K562 (cell line): ENCODE measurements around the gene CELF4. TPM values are rescaled to one million over a fixed set of nuclear protein-coding genes. Genes with fewer than 3 reads are reported as not detected.

Experiments
- ATAC-seq: fragments of 200-7000 bp; cut with Tn5 transposase; 3 replicates; pipeline ENCODE4 v1.9.1; 2020; ENCODE audit warnings: moderate library complexity
- BruUV-seq: library from RNA; stranded (reverse); fragments of 400-500 nt; replicated peaks from 2 replicates; lab custom pipeline; 2021; lab: Mats Ljungman, UMichigan
- CTCF ChIA-PET: fragments of 300-600 bp; formaldehyde crosslinking; extraction: SDS; loops from one replicate; lab custom pipeline; 2021; ENCODE audit warnings: low intra/inter-chr PET ratio; lab: Yijun Ruan, JAX
- POLR2A ChIA-PET: fragments of 300-600, 350-650 bp; sonication (Branson Sonifier 250); formaldehyde crosslinking; extraction: SDS; loops from one replicate; lab custom pipeline; 2021; ENCODE audit warnings: antibody characterized with exemption, inconsistent platforms; lab: Yijun Ruan, JAX
- DNase-seq, 4 experiments: peaks; one replicate each; pipeline versions ENCODE4 v3.0.0 to v3.0.0-alpha.2; 2011 to 2018; ENCODE audit warnings: low spot score in 3 of 4, mixed read lengths in 3 of 4; ENCODE audit errors: extremely low read depth in 1 of 4
- FAIRE-seq: peaks from 2 replicates; lab custom pipeline; 2011; peaks lifted over from hg19 to GRCh38; lab: Jason Lieb, UNC
- H2AFZ ChIP-seq: 2 replicates; pipeline ENCODE4 v1.6.0; 2011; ENCODE audit warnings: low read depth, low read length, control low read depth, inconsistent platforms
- H3K27ac ChIP-seq: fragments of 200-600 bp; 3 replicates; pipeline ENCODE4 v1.8.0; 2011; ENCODE audit warnings: low read depth, mild to moderate bottlenecking, control low read depth, inconsistent platforms, low read length, moderate library complexity, mixed read lengths; ENCODE audit errors: extremely low read depth
- H3K27me3 ChIP-seq, 2 experiments: fragments of 300-600 bp in 1 of 2; 2 replicates in 1 of 2; 3 replicates in 1 of 2; pipeline versions ENCODE4 v1.6.0 to v1.8.0; 2011; ENCODE audit warnings: inconsistent platforms in 2 of 2, low read length in 2 of 2, mild to moderate bottlenecking in 1 of 2, mixed read lengths in 1 of 2, moderate library complexity in 1 of 2; ENCODE audit not compliant: control insufficient read depth in 2 of 2, insufficient read depth in 2 of 2
- H3K36me3 ChIP-seq: fragments of 300-600 bp; 3 replicates; pipeline ENCODE4 v1.8.0; 2011; ENCODE audit warnings: mild to moderate bottlenecking, low read length, inconsistent platforms; ENCODE audit not compliant: control insufficient read depth, insufficient read depth
- H3K4me1 ChIP-seq, 2 experiments: fragments of 200-600 bp in 1 of 2; replicated peaks in 1 of 2; 2 replicates in 1 of 2; 3 replicates in 1 of 2; pipeline versions ENCODE4 v1.5.1 to v1.8.0; 2011; ENCODE audit warnings: inconsistent platforms in 2 of 2, low read length in 2 of 2, mild to moderate bottlenecking in 1 of 2, mixed read lengths in 1 of 2, moderate library complexity in 1 of 2; ENCODE audit not compliant: control insufficient read depth in 2 of 2, insufficient read depth in 2 of 2
- H3K4me2 ChIP-seq: 2 replicates; pipeline ENCODE4 v1.6.1; 2011; ENCODE audit warnings: low read length, control low read depth, inconsistent platforms, mixed read lengths; ENCODE audit not compliant: insufficient read depth
- H3K4me3 ChIP-seq: fragments of 200-600 bp; sonication (generic), shearing (Covaris generic); 2 replicates; pipeline ENCODE4 v1.5.1; 2016; ENCODE audit warnings: control low read depth, inconsistent platforms
- H3K79me2 ChIP-seq: fragments of 200-600 bp; 3 replicates; pipeline ENCODE4 v1.8.0; 2011; ENCODE audit warnings: low read length, inconsistent platforms; ENCODE audit not compliant: control insufficient read depth, insufficient read depth
- H3K9ac ChIP-seq, 2 experiments: 2 replicates each; pipeline versions ENCODE4 v1.6.0 to v1.6.1; 2011; ENCODE audit warnings: low read depth in 2 of 2, low read length in 2 of 2, control low read depth in 1 of 2, inconsistent platforms in 1 of 2, mild to moderate bottlenecking in 1 of 2, mixed read lengths in 1 of 2; ENCODE audit not compliant: insufficient read depth in 1 of 2
- H3K9me1 ChIP-seq: one replicate; pipeline ENCODE4 v1.6.0; 2011; ENCODE audit warnings: inconsistent platforms, mild to moderate bottlenecking, low read length, moderate library complexity; ENCODE audit not compliant: control insufficient read depth, insufficient read depth
- H3K9me3 ChIP-seq: replicated peaks from 2 replicates; pipeline ENCODE4 v1.5.1; 2011; ENCODE audit warnings: low read depth, low read length, inconsistent platforms; ENCODE audit not compliant: control insufficient read depth, insufficient read depth
- H4K20me1 ChIP-seq: replicated peaks from 2 replicates; pipeline ENCODE4 v1.6.1; 2011; ENCODE audit warnings: low read length, inconsistent platforms, mixed read lengths; ENCODE audit not compliant: control insufficient read depth, insufficient read depth
- ARID1B ChIP-seq: fragments of 450-650 bp; IDR thresholded peaks from 2 replicates; pipeline ENCODE4 v1.6.1; 2016; ENCODE audit warnings: antibody characterized with exemption, mild to moderate bottlenecking, inconsistent platforms
- ATF6 ChIP-seq: sonication (generic); formaldehyde crosslinking; IDR thresholded peaks from 2 replicates; pipeline ENCODE4 v1.4.0; 2020; ENCODE audit warnings: mild to moderate bottlenecking, missing genetic modification reagents
- BCLAF1 ChIP-seq, 2 experiments: fragments of 450-650 bp in 1 of 2; IDR thresholded peaks; 2 replicates each; pipeline ENCODE4 v1.6.1; 2011 to 2017; ENCODE audit warnings: low read depth in 2 of 2, antibody characterized with exemption in 1 of 2, borderline replicate concordance in 1 of 2, low read length in 1 of 2, mild to moderate bottlenecking in 1 of 2, mixed read lengths in 1 of 2; ENCODE audit not compliant: control insufficient read depth in 1 of 2
- BCOR ChIP-seq: fragments of 450-650 bp; IDR thresholded peaks from 2 replicates; pipeline ENCODE4 v1.6.1; 2016
- ESRRA ChIP-seq: fragments of 450-650 bp; IDR thresholded peaks from 2 replicates; pipeline ENCODE4 v1.6.1; 2014; ENCODE audit warnings: low read depth, mild to moderate bottlenecking, moderate library complexity, borderline replicate concordance
- HDAC3 ChIP-seq: fragments of 450-650 bp; IDR thresholded peaks from 2 replicates; pipeline ENCODE4 v1.6.1; 2018; ENCODE audit warnings: borderline replicate concordance, mild to moderate bottlenecking, moderate library complexity; ENCODE audit not compliant: partially characterized antibody
- HMGN3 ChIP-seq: IDR thresholded peaks from 2 replicates; pipeline ENCODE4 v1.6.1; 2011; ENCODE audit warnings: borderline replicate concordance, low read depth, mild to moderate bottlenecking, mixed read lengths, low read length; ENCODE audit not compliant: insufficient read length; ENCODE audit errors: extremely low read depth
- KAT2B ChIP-seq: IDR thresholded peaks from one replicate; pipeline ENCODE4 v1.6.1; 2012; ENCODE audit warnings: low read depth, mild to moderate bottlenecking, control low read depth, inconsistent platforms, low read length, moderate library complexity
- MBD1 ChIP-seq: fragments of 250-450 bp; sonication (Bioruptor Pico); IDR thresholded peaks from 2 replicates; pipeline ENCODE4 v1.8.0; 2022; ENCODE audit warnings: inconsistent platforms
- MCM5 ChIP-seq: fragments of 450-650 bp; IDR thresholded peaks from 2 replicates; pipeline ENCODE4 v1.6.1; 2016; ENCODE audit warnings: low read depth
- NFIC ChIP-seq: fragments of 450-650 bp; IDR thresholded peaks from 2 replicates; pipeline ENCODE4 v1.6.1; 2017; ENCODE audit warnings: mild to moderate bottlenecking, inconsistent platforms
- RAD21 ChIP-seq, 2 experiments: fragments of 250-450 bp in 1 of 2; fragments of 450-650 bp in 1 of 2; sonication (Bioruptor Pico) in 1 of 2; formaldehyde crosslinking in 1 of 2; IDR thresholded peaks in 1 of 2; conservative IDR thresholded peaks in 1 of 2; 2 replicates each; pipeline versions ENCODE4 v1.4.0 to v1.8.0; 2020 to 2022; ENCODE audit warnings: mild to moderate bottlenecking in 2 of 2, moderate library complexity in 1 of 2
- RCOR1 ChIP-seq, 2 experiments: IDR thresholded peaks; 2 replicates each; pipeline ENCODE4 v1.6.1; 2012; ENCODE audit warnings: low read depth in 2 of 2, low read length in 2 of 2, borderline replicate concordance in 1 of 2, improper control_type of control experiment in 1 of 2
- SRSF9 ChIP-seq: fragments of 200-400 bp; formaldehyde crosslinking; IDR thresholded peaks from 2 replicates; pipeline ENCODE4 v1.6.1; 2017; ENCODE audit warnings: low read depth, low read length, borderline replicate concordance
- TRIM24 ChIP-seq, 2 experiments: fragments of 450-650 bp; IDR thresholded peaks; 2 replicates each; pipeline ENCODE4 v1.6.1; 2016
- ZNF583 ChIP-seq: fragments of 250-450 bp; sonication (Bioruptor Pico); IDR thresholded peaks from 2 replicates; pipeline ENCODE4 v1.4.0; 2020
- WGBS: fragments of 100-300 bp; shearing (Covaris generic); methylation state at CpG from one replicate; pipeline ENCODE4 v1.1.6; 2016; ENCODE audit warnings: low coverage, mixed read lengths; ENCODE audit not compliant: insufficient coverage; ENCODE audit errors: missing lambda C conversion rate; 5-methylcytosine and 5-hydroxymethylcytosine counted together
- in situ Hi-C: fragments of 300-500 bp; cut with MboI; formaldehyde crosslinking; loops from 4 replicates; pipeline ENCODE4 v1.15.0; 2018; ENCODE audit warnings: inconsistent platforms, mixed read lengths
- intact Hi-C: fragments of 100-400 bp; cut with micrococcal nuclease; formaldehyde crosslinking; loops from 2 replicates; pipeline ENCODE4 v1.14.2; 2022
- polyA plus RNA-seq, 8 experiments: library from polyadenylated mRNA; depleted of rRNA in 4 of 8; stranded (reverse) in 5 of 8; unstranded in 3 of 8; fragments of >200 nt; fragmentation: Nextera tagmentation in 2 of 8; fragmentation: Illumina TruSeq in 1 of 8; extraction: Ambion mirVana in 2 of 8; extraction: Trizol in 1 of 8; gene quantifications; 2 replicates each; pipeline versions ENCODE4 v1.2.1 to v1.2.3, GENCODE V29; 2011 to 2014; ENCODE audit warnings: inconsistent platforms in 1 of 8, missing spikeins in 1 of 8
- total RNA-seq, 7 experiments: library from RNA; depleted of rRNA in 6 of 7; stranded (reverse); fragments of >200 nt in 6 of 7; fragmentation: Illumina TruSeq in 2 of 7; extraction: Trizol in 2 of 7; gene quantifications; 2 replicates each; pipeline versions ENCODE4 v1.2.1 to v1.2.3, GENCODE V29; 2011 to 2021; ENCODE audit warnings: low replicate concordance in 1 of 7

The CELF4 gene
- total and polyA plus RNA-seq, 9 of the 15 experiments (the other 6 are each of a cell fraction or from before 2014, with no cell fraction given) = 0.04 to 0.24 (median 0.07) TPM; not detected in 3

- intact Hi-C loops = no loop called here
- no peaks in the 10 kb centered on the region for H3K36me3 ChIP-seq
- no peaks in the 10 kb centered on the region for H3K9me1 ChIP-seq
- 0 out of 2 replicates have a peak, but pooled peaks cover 11% of the 10 kb centered on the region for H4K20me1 ChIP-seq
- ATAC-seq (peak; percentile 50), FAIRE-seq (peak; percentile 87), DNase-seq (peak in 3 of 4 experiments; percentile 28 to 55 (median 44))
- H3K27me3 ChIP-seq = peaks cover 0 to 54% of the 10 kb centered on the region in 2 experiments; a peak in 3 of 5 replicates
- 0% methylated on average over 1 of the region's 1 CpG for WGBS
- no peak overlapping the region for H2AFZ ChIP-seq
- POLR2A ChIA-PET = interaction anchor here (0.6 kb wide), 1 partner anchor 351 kb away, joined by 3 read pairs; no protein-coding TSS in a partner anchor
- no peak overlapping the region for H3K27ac ChIP-seq
- H3K4me2 ChIP-seq = no peak overlapping the region
- H3K4me3 ChIP-seq = no peak overlapping the region
- no peaks in the 10 kb centered on the region; a peak in 1 of 5 replicates for H3K4me1 ChIP-seq
- H3K9me3 ChIP-seq = no peaks in the 10 kb centered on the region
- BruUV-seq = no TSS peak
- H3K9ac ChIP-seq = no peak overlapping the region
- CTCF ChIA-PET = interaction anchor here (0.6 kb wide), 1 partner anchor 176 kb away, joined by 3 read pairs; no protein-coding TSS in a partner anchor
- in situ Hi-C loops = no loop called here
- H3K79me2 ChIP-seq = no peaks in the 10 kb centered on the region
- no peak for TF ChIP-seq HMGN3
- no peak for TF ChIP-seq MBD1 (CRISPR knock-in tag)
- TF ChIP-seq HDAC3 = no peak
- peak; percentile 83 for TF ChIP-seq NFIC
- no peak for TF ChIP-seq ATF6
- TF ChIP-seq ESRRA = peak; percentile 63; the same call in 1 of the 2 replicates
- no peak for TF ChIP-seq ARID1B
- peak; percentile 31 to 44; a peak in 3 of 4 replicates for TF ChIP-seq RAD21 (CRISPR knock-in tag; conservative IDR thresholded peaks at IDR 0.05 in 1 of 2, IDR thresholded peaks at IDR 0.05 in 1 of 2)
- TF ChIP-seq BCLAF1 (IDR thresholded peaks at IDR 0.05; ENCODE audit: borderline replicate concordance in 1 of 2, control insufficient read depth in 1 of 2, low read depth in 2 of 2, low read length in 1 of 2) = no peak
- TF ChIP-seq TRIM24 (IDR thresholded peaks at IDR 0.05) = no peak
- TF ChIP-seq RCOR1 (IDR thresholded peaks at IDR 0.05; ENCODE audit: borderline replicate concordance in 1 of 2, low read depth in 2 of 2, low read length in 2 of 2) = peak in 1 of 2 experiments; percentile 19; a peak in 1 of 4 replicates
- no peak for TF ChIP-seq ZNF583 (CRISPR knock-in tag)
- no peak for TF ChIP-seq BCOR
- TF ChIP-seq KAT2B = no peak
- no peak for TF ChIP-seq SRSF9
- no peak for TF ChIP-seq MCM5
Measured at GRCh38 chr18:37309059-37309458, 256.5 kb downstream of the CELF4 start.
